ENCODE results near the gene LTBP3. TPM values are rescaled to one million over a fixed set of nuclear protein-coding genes. Genes with fewer than 3 reads are reported as not detected.

Gene LTBP3
- total RNA-seq, 2 experiments from 2014 or later, result 11.2 to 13.8 TPM

DNA sequence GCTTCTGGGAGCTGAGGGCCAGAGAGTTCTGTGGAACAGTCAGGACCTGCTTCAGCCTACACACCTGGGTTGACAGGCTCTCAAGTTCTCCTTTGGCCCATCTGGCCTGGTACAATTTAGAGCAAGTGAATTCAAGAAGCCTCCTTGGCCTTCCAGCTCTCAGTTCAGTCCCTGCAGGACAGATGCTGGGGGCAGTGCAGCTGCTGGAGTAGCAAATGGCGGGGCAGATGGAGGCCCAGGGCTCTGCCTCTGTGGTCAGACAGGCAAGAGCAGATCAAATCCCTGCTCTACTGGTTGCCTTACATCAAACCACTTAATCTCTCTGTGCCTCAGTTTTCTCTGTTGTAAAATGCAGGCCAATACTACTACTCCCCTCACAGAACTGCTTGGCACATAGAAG is 46.1 kb upstream of the LTBP3 start:
- Histone ChIP-seq H4K20me1 (ENCODE audit: insufficient read depth, low read length) (no peaks in the 10 kb centered on the region), H3K36me3 (ENCODE audit: insufficient read depth, low read length) (peaks cover 55% of the 10 kb centered on the region), H3K9me3 (ENCODE audit: low read length) (no peaks in the 10 kb centered on the region), H3K4me2 (ENCODE audit: low read length) (no peak overlapping the region), H2AFZ (ENCODE audit: low read length) (no peak overlapping the region), H3K27ac (ENCODE audit: low read depth, low read length, poor library complexity, severe bottlenecking) (no peak overlapping the region), H3K4me1 (ENCODE audit: insufficient read depth, low read length, poor library complexity, severe bottlenecking) (peaks cover 13% of the 10 kb centered on the region), H3K4me3 (ENCODE audit: low read depth, low read length, poor library complexity, severe bottlenecking) (no peak overlapping the region), H3K9me2 (ENCODE audit: insufficient read depth, low read length) (no peaks in the 10 kb centered on the region), H3K79me2 (ENCODE audit: insufficient read depth, low read depth, low read length) (no peaks in the 10 kb centered on the region)
- intact Hi-C loops (cut with micrococcal nuclease; ENCODE audit: unreplicated experiment), result no loop called here
- BruUV-seq (replicated peaks), result no TSS peak
- POLR2A ChIA-PET, result interaction anchor here (0.6 to 2.9 kb wide), 3 partner anchors 11 to 192 kb away, joined by 3 to 13 read pairs (median 6); partner anchors contain the start of gene PCNX3
- CTCF ChIA-PET (ENCODE audit: unreplicated experiment), result interaction anchor here (0.6 kb wide), 1 partner anchor 52 kb away, joined by 3 read pairs; no protein-coding TSS in a partner anchor
- no peak for DNase-seq (ENCODE audit: low spot score)
- TF ChIP-seq EZH2phosphoT487 (IDR thresholded peaks at IDR 0.05; ENCODE audit: borderline replicate concordance, low read depth, low read length), result no peak
- TF ChIP-seq, protein P1, sequence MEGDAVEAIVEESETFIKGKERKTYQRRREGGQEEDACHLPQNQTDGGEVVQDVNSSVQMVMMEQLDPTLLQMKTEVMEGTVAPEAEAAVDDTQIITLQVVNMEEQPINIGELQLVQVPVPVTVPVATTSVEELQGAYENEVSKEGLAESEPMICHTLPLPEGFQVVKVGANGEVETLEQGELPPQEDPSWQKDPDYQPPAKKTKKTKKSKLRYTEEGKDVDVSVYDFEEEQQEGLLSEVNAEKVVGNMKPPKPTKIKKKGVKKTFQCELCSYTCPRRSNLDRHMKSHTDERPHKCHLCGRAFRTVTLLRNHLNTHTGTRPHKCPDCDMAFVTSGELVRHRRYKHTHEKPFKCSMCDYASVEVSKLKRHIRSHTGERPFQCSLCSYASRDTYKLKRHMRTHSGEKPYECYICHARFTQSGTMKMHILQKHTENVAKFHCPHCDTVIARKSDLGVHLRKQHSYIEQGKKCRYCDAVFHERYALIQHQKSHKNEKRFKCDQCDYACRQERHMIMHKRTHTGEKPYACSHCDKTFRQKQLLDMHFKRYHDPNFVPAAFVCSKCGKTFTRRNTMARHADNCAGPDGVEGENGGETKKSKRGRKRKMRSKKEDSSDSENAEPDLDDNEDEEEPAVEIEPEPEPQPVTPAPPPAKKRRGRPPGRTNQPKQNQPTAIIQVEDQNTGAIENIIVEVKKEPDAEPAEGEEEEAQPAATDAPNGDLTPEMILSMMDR (conservative IDR thresholded peaks at IDR 0.05; ENCODE audit: low read length), result no peak

DNA sequence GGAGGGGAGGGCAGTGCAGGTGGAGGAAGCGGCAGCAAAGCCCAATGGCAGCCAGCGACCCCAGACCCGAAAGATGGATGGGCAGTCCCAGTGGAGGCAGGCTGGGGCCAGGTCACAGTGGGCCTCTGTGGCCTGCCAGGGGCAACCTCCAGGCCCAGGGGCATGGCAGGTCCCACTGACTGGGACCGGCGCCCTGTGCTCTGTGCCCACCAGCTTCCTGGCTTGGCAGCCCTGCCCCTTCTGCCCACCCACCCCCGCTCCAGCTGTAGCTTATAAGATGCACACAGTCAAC is 41.7 kb upstream of the LTBP3 start:
- no peak for DNase-seq (ENCODE audit: low spot score)
- peaks cover 40% of the 10 kb centered on the region for H3K36me3 ChIP-seq (ENCODE audit: insufficient read depth, low read length)
- H3K9me3 ChIP-seq (ENCODE audit: low read length), result no peaks in the 10 kb centered on the region
- TF ChIP-seq, protein P1 (conservative IDR thresholded peaks at IDR 0.05; ENCODE audit: low read length), result no peak
- TF ChIP-seq EZH2phosphoT487 (IDR thresholded peaks at IDR 0.05; ENCODE audit: borderline replicate concordance, low read depth, low read length), result no peak
- CTCF ChIA-PET (ENCODE audit: unreplicated experiment), result no interaction called here
- POLR2A ChIA-PET, result interaction anchor here (0.6 to 1.1 kb wide), 2 partner anchors 10 to 12 kb away, joined by 3 read pairs; no protein-coding TSS in a partner anchor
- intact Hi-C loops (cut with micrococcal nuclease; ENCODE audit: unreplicated experiment), result no loop called here
- no peak overlapping the region for H3K27ac ChIP-seq (ENCODE audit: low read depth, low read length, poor library complexity, severe bottlenecking)
- H3K79me2 ChIP-seq (ENCODE audit: insufficient read depth, low read depth, low read length), result no peaks in the 10 kb centered on the region
- H2AFZ ChIP-seq (ENCODE audit: low read length), result no peak overlapping the region
- H3K4me1 ChIP-seq (ENCODE audit: insufficient read depth, low read length, poor library complexity, severe bottlenecking), result peaks cover 13% of the 10 kb centered on the region
- H3K4me3 ChIP-seq (ENCODE audit: low read depth, low read length, poor library complexity, severe bottlenecking), result no peak overlapping the region
- no TSS peak for BruUV-seq (replicated peaks)
- H4K20me1 ChIP-seq (ENCODE audit: insufficient read depth, low read length), result no peaks in the 10 kb centered on the region
- H3K4me2 ChIP-seq (ENCODE audit: low read length), result no peak overlapping the region
- no peaks in the 10 kb centered on the region for H3K9me2 ChIP-seq (ENCODE audit: insufficient read depth, low read length)

DNA sequence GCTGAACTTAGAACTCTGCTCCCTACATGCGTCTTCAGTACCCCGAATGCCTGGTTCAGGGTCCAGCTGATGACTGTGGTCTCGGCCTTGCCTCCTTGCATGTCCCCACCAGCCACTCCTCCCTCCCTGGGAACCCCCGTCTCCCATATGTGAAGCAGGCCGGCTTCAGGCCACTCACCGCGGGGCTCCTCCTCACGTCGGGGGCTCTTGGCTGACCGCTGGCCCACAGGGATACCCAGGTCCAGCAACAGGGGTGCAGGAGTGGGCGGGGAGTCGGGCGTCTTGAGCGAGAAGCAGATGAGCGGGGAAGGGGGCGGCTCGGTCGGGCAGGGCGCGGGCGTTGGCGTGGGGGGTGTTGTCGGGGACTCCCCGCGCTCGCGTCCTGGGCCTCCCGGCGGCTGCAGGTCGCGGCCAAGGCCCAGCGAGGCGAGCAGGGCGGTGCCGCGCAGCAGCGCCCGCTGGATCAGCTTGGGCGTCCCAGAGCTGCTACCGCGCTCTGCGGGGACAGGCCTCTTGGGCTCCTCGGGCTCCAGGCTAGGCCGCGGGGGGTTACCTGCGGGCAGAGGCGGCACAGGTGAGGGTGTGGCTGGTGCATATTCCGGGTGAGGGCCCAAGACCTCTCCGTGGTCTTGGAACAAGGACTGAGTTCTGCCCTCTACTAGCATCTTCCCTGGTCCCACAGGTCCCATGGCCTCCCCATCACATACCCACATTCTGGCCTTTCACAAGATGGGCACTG is 41.2 kb upstream of the LTBP3 start:
- H3K4me2 ChIP-seq (ENCODE audit: low read length), result no peak overlapping the region
- H3K4me1 ChIP-seq (ENCODE audit: insufficient read depth, low read length, poor library complexity, severe bottlenecking), result peaks cover 13% of the 10 kb centered on the region
- H3K9me2 ChIP-seq (ENCODE audit: insufficient read depth, low read length), result no peaks in the 10 kb centered on the region
- no peaks in the 10 kb centered on the region for H3K9me3 ChIP-seq (ENCODE audit: low read length)
- intact Hi-C loops (cut with micrococcal nuclease; ENCODE audit: unreplicated experiment), result no loop called here
- no peak overlapping the region for H3K27ac ChIP-seq (ENCODE audit: low read depth, low read length, poor library complexity, severe bottlenecking)
- no peak for DNase-seq (ENCODE audit: low spot score)
- no peak overlapping the region for H2AFZ ChIP-seq (ENCODE audit: low read length)
- no TSS peak for BruUV-seq (replicated peaks)
- H3K36me3 ChIP-seq (ENCODE audit: insufficient read depth, low read length), result peaks cover 36% of the 10 kb centered on the region
- CTCF ChIA-PET (ENCODE audit: unreplicated experiment), result no interaction called here
- TF ChIP-seq, protein P1 (conservative IDR thresholded peaks at IDR 0.05; ENCODE audit: low read length), result no peak
- no peak for TF ChIP-seq EZH2phosphoT487 (IDR thresholded peaks at IDR 0.05; ENCODE audit: borderline replicate concordance, low read depth, low read length)
- H3K4me3 ChIP-seq (ENCODE audit: low read depth, low read length, poor library complexity, severe bottlenecking), result no peak overlapping the region
- H3K79me2 ChIP-seq (ENCODE audit: insufficient read depth, low read depth, low read length), result no peaks in the 10 kb centered on the region
- POLR2A ChIA-PET, result interaction anchor here (0.6 to 1.1 kb wide), 2 partner anchors 11 to 12 kb away, joined by 3 read pairs; no protein-coding TSS in a partner anchor
- no peaks in the 10 kb centered on the region for H4K20me1 ChIP-seq (ENCODE audit: insufficient read depth, low read length)

All from OCI-LY7 (cell line).